ENCODE measurements around the gene PLEKHD1. TPM values are rescaled to one million over a fixed set of nuclear protein-coding genes. Genes with fewer than 3 reads are reported as not detected.

The PLEKHD1 gene
- total RNA-seq, 2 donors from 2014 or later, result not detected

DNA sequence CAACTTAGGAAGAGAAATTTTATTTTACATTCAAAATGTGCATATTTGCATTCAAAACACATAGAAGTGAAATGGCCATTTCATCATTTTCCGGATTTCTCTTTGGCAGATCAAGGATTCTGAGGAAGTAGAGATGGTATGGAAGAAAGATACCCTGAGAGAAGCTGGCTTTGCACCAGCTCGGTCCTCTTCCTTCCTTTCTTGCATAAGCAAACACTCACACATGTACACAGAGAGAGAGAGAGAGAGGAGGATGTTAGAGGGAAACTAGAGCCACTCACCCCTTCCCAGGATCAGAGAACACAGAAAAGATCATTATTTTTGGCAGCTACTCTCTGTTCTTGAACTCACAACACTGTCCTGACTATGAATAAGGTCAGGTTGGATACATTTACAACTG is 15.6 kb upstream of the PLEKHD1 start:
- Histone ChIP-seq H3K27me3 (no peaks in the 10 kb centered on the region), H3K9me3 (no peaks in the 10 kb centered on the region), H3K4me3 (no peak overlapping the region), H3K4me1 (no peaks in the 10 kb centered on the region), H3K36me3 (no peaks in the 10 kb centered on the region), H3K27ac (no peak overlapping the region)
- no peak for TF ChIP-seq CTCF (IDR thresholded peaks at IDR 0.05)
- DNase-seq (ENCODE audit: low spot score), result no peak

GRCh38 chr14:69471436-69471835 is 13.1 kb upstream of the PLEKHD1 start:
- no peak for TF ChIP-seq CTCF (IDR thresholded peaks at IDR 0.05)
- no peaks in the 10 kb centered on the region for H3K27me3 ChIP-seq
- H3K4me1 ChIP-seq, result no peaks in the 10 kb centered on the region
- DNase-seq (ENCODE audit: low spot score), result no peak
- H3K9me3 ChIP-seq, result no peaks in the 10 kb centered on the region
- H3K27ac ChIP-seq, result no peak overlapping the region
- no peak overlapping the region for H3K4me3 ChIP-seq
- no peaks in the 10 kb centered on the region for H3K36me3 ChIP-seq

DNA sequence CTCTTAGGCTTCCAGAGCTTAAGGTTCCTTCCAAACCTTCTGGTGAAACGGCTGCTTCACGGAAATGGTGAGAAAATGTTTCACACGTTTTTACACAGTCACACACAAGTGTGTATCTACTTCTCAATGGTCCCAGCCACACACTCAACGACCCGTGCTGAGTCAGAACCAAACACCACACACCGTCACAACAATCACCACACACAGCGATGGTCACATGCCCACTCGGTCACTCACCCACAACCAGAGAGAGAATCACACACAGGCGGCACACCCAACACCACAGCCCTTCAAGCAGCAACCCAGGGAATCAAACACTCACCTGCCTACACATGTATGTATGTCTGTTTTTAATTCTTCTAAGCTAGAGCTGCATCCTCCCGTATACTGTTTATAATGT is 12.6 kb upstream of the PLEKHD1 start:
- Histone ChIP-seq H3K4me1 (no peaks in the 10 kb centered on the region), H3K4me3 (no peak overlapping the region), H3K27me3 (no peaks in the 10 kb centered on the region), H3K36me3 (no peaks in the 10 kb centered on the region), H3K27ac (no peak overlapping the region), H3K9me3 (no peaks in the 10 kb centered on the region)
- no peak for TF ChIP-seq CTCF (IDR thresholded peaks at IDR 0.05)
- DNase-seq (ENCODE audit: low spot score), result no peak

GRCh38 chr14:69473260-69473659 is 11.3 kb upstream of the PLEKHD1 start:
- TF ChIP-seq CTCF (IDR thresholded peaks at IDR 0.05), result no peak
- H3K36me3 ChIP-seq, result no peaks in the 10 kb centered on the region
- no peak for DNase-seq (ENCODE audit: low spot score)
- H3K9me3 ChIP-seq, result no peaks in the 10 kb centered on the region
- no peaks in the 10 kb centered on the region for H3K27me3 ChIP-seq
- H3K4me1 ChIP-seq, result no peaks in the 10 kb centered on the region
- H3K27ac ChIP-seq, result no peak overlapping the region
- H3K4me3 ChIP-seq, result no peak overlapping the region

DNA sequence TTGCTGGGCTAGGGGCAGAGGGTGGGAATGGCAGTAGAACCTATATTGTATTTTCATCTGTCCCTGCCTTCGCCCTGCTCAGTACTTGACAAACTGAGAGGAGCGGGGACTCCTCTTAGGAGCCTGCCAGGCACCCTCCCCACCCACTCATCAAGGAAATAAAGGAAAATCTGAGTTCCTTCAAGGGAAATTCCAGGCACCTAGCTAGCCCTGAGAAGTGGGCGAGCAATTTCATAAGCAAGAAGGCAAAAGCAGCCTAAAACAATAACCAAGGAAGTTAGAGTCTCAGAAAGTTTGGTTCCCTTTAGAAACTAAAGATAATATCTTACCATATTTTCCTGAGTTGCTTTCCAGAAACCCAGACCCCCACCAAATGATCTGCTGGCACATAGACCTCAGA is 10.6 kb upstream of the PLEKHD1 start:
- Histone ChIP-seq H3K27ac (no peak overlapping the region), H3K4me3 (no peak overlapping the region), H3K36me3 (no peaks in the 10 kb centered on the region), H3K9me3 (no peaks in the 10 kb centered on the region), H3K27me3 (no peaks in the 10 kb centered on the region), H3K4me1 (no peaks in the 10 kb centered on the region)
- DNase-seq (ENCODE audit: low spot score), result no peak
- no peak for TF ChIP-seq CTCF (IDR thresholded peaks at IDR 0.05)

GRCh38 chr14:69475194-69475818 is 9.2 kb upstream of the PLEKHD1 start:
- Histone ChIP-seq H3K4me1 (no peaks in the 10 kb centered on the region), H3K27me3 (no peaks in the 10 kb centered on the region), H3K27ac (no peak overlapping the region), H3K9me3 (no peaks in the 10 kb centered on the region), H3K36me3 (no peaks in the 10 kb centered on the region), H3K4me3 (no peak overlapping the region)
- DNase-seq (ENCODE audit: low spot score), result no peak
- peak in 1 of 2 donors; percentile 44 for TF ChIP-seq CTCF (IDR thresholded peaks at IDR 0.05)

All from right atrium auricular region (tissue), 2 donors.